ENCODE results near the gene ABCC9. TPM values are rescaled to one million over a fixed set of nuclear protein-coding genes. Genes with fewer than 3 reads are reported as not detected.

Gene ABCC9
- total RNA-seq, 6 donors from 2014 or later, result 9.4 to 23.4 (median 15.1) TPM

DNA sequence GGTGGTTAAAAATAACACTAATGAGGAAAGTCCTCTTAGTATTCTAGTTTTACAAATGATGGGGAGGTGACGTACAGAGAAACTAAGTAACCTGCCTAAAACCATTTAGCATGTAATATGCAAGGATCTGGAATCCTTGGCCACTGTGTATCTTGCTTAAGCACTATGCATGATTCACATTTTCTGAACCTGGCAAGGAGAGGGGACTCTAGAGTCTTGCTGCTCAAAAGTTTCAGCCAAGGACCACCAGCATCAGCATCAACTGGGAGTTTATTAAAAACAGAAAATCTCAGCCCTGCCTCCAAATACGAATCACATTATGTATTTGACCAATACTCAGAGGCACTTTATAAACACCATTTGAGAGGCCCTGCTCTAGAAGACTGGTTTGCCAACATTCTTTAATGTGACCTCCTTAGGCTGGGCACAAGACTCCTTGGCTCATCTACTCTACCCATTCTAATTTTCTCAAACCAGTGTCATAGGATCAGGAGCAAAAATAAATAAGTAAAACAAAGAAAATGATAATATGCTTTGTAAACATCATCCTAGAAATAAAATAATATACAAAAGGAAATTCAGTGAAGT is 52.9 kb downstream of the ABCC9 start:
- no peak overlapping the region for H3K4me3 ChIP-seq
- 54 to 59% methylated on average over 2 of the region's 2 CpGs for WGBS, 2 donors
- peak overlapping the region in 1 of 4 donors; percentile 19 for H3K27ac ChIP-seq
- ATAC-seq (ENCODE audit: low FRiP score in 2 of 2) (peak in 1 of 2 donors; percentile 66), DNase-seq (peak in 1 of 2 donors; percentile 27)
- H3K36me3 ChIP-seq, result no peaks in the 10 kb centered on the region
- no peaks in the 10 kb centered on the region for H3K9me3 ChIP-seq
- peaks cover 0 to 11% (median 0%) of the 10 kb centered on the region in 4 donors for H3K4me1 ChIP-seq
- no peaks in the 10 kb centered on the region for H3K27me3 ChIP-seq
- TF ChIP-seq POLR2A (IDR thresholded peaks at IDR 0.05), result no peak
- TF ChIP-seq POLR2AphosphoS5 (IDR thresholded peaks at IDR 0.05), result no peak
- TF ChIP-seq EP300 (IDR thresholded peaks at IDR 0.05), result no peak
- TF ChIP-seq, protein P1, sequence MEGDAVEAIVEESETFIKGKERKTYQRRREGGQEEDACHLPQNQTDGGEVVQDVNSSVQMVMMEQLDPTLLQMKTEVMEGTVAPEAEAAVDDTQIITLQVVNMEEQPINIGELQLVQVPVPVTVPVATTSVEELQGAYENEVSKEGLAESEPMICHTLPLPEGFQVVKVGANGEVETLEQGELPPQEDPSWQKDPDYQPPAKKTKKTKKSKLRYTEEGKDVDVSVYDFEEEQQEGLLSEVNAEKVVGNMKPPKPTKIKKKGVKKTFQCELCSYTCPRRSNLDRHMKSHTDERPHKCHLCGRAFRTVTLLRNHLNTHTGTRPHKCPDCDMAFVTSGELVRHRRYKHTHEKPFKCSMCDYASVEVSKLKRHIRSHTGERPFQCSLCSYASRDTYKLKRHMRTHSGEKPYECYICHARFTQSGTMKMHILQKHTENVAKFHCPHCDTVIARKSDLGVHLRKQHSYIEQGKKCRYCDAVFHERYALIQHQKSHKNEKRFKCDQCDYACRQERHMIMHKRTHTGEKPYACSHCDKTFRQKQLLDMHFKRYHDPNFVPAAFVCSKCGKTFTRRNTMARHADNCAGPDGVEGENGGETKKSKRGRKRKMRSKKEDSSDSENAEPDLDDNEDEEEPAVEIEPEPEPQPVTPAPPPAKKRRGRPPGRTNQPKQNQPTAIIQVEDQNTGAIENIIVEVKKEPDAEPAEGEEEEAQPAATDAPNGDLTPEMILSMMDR (IDR thresholded peaks at IDR 0.05), result no peak

DNA sequence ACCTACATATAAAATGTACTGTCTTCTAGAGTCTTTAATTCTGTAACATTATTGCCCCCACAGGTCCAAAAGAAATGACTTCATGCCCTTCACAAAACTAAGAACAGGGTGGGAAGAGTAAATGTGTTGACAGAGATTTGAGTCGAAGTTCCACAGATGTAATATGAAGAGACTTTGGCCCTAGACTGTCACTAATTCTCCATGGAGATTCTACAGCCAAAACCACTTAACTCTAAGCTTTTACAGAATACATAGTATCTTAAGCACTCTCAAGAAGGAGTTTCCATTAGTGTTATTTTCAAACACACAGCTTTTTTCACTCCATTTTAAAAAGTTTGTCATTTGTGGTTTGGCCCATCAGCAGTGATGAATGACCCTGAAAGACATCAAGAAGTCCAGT is 56.3 kb downstream of the ABCC9 start:
- no peak for DNase-seq
- no peaks in the 10 kb centered on the region for H3K9me3 ChIP-seq
- TF ChIP-seq POLR2AphosphoS5 (IDR thresholded peaks at IDR 0.05), result no peak
- TF ChIP-seq POLR2A (IDR thresholded peaks at IDR 0.05), result no peak
- no peak for TF ChIP-seq EP300 (IDR thresholded peaks at IDR 0.05)
- TF ChIP-seq, protein P1 (IDR thresholded peaks at IDR 0.05), result no peak
- H3K36me3 ChIP-seq, result no peaks in the 10 kb centered on the region
- peak in 1 of 2 donors; percentile 50 for ATAC-seq (ENCODE audit: low FRiP score in 2 of 2)
- no peaks in the 10 kb centered on the region for H3K27me3 ChIP-seq
- H3K4me3 ChIP-seq, result no peak overlapping the region
- peaks cover 0 to 10% (median 3%) of the 10 kb centered on the region in 4 donors for H3K4me1 ChIP-seq
- 65 to 68% methylated on average over 1 of the region's 1 CpG for WGBS, 2 donors
- no peak overlapping the region for H3K27ac ChIP-seq

DNA sequence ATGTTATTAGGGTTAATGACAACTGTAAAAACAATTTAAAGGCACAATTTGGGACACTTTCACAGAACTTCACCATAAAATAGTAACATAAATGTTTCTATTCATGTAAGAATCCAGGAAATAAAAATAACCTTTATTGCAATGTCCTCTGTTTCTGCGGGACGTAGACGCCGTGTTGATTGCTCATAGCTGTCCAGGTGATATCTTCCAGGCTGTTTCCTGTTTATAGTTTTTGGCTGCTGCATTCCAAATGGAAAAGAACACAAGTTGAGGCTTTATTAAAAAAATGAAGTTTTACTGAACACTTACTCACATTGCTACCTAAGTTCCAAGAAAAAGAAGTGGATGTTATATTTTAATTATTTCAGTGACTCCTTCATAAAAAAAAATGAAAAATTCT is 58.6 kb downstream of the ABCC9 start:
- no peak overlapping the region for H3K27ac ChIP-seq
- no peaks in the 10 kb centered on the region for H3K27me3 ChIP-seq
- WGBS, 2 donors, result 60 to 67% methylated on average over 4 of the region's 4 CpGs
- H3K4me3 ChIP-seq, result no peak overlapping the region
- no peaks in the 10 kb centered on the region for H3K36me3 ChIP-seq
- TF ChIP-seq, protein P1 (IDR thresholded peaks at IDR 0.05), result no peak
- TF ChIP-seq POLR2AphosphoS5 (IDR thresholded peaks at IDR 0.05) (no peak), EP300 (IDR thresholded peaks at IDR 0.05) (no peak), POLR2A (IDR thresholded peaks at IDR 0.05) (no peak)
- no peak for DNase-seq
- H3K9me3 ChIP-seq, result no peaks in the 10 kb centered on the region
- no peak for ATAC-seq (ENCODE audit: low FRiP score in 2 of 2)
- peaks cover 0 to 8% (median 3%) of the 10 kb centered on the region in 4 donors for H3K4me1 ChIP-seq

DNA sequence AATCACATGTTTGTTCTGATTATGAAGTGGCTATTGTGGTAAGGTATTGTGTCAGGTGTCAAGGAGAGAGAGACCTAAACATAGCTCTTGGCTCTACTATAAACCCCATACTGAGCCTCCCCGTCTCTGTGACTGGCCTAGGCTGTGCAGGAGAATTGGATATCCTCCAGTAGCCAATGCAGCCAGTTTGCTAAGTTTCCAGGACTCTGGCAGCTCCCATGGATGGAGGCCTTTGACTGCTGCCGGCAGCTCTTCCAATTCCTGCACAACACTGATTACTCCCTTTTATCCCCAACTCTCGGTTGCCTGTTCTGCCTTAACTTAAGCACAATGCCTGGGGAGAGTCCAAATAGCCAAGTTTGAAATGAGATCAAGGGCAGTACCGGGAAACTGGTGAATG is 59.3 kb downstream of the ABCC9 start:
- no peak overlapping the region for H3K4me3 ChIP-seq
- 47 to 66% methylated on average over 3 to 4 of the region's 4 CpGs for WGBS, 2 donors
- H3K27me3 ChIP-seq, result no peaks in the 10 kb centered on the region
- TF ChIP-seq POLR2AphosphoS5 (IDR thresholded peaks at IDR 0.05) (no peak), POLR2A (IDR thresholded peaks at IDR 0.05) (no peak), EP300 (IDR thresholded peaks at IDR 0.05) (no peak)
- TF ChIP-seq, protein P1 (IDR thresholded peaks at IDR 0.05), result no peak
- DNase-seq (peak in 1 of 2 donors; percentile 24), ATAC-seq (ENCODE audit: low FRiP score in 2 of 2) (peak in 1 of 2 donors; percentile 25)
- H3K27ac ChIP-seq, result no peak overlapping the region
- peaks cover 0 to 8% (median 3%) of the 10 kb centered on the region in 4 donors for H3K4me1 ChIP-seq
- H3K36me3 ChIP-seq, result no peaks in the 10 kb centered on the region
- H3K9me3 ChIP-seq, result no peaks in the 10 kb centered on the region

DNA sequence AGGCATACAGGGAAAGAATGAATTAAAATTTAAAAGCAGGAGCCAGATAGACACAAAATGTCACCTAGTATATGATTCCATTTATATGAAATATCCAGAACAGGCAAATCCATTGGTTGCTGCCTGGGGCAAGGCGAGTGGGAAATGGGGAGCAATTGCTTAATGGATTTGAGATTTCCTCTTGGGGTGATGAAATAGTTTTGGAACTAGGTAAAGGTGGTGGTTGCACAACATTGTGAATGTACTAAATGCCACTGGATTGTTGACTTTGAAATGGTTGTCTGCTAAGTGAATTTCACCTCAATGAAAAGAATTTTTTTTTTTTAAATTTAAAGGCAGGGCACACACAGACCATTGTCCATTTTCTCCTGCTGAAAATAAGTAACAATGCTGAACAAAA is 61.9 kb downstream of the ABCC9 start:
- Histone ChIP-seq H3K4me1 (peaks cover 0 to 8% (median 3%) of the 10 kb centered on the region in 4 donors), H3K27me3 (no peaks in the 10 kb centered on the region), H3K9me3 (no peaks in the 10 kb centered on the region), H3K27ac (peak overlapping the region in 1 of 4 donors; percentile 53), H3K36me3 (no peaks in the 10 kb centered on the region), H3K4me3 (no peak overlapping the region)
- ATAC-seq (ENCODE audit: low FRiP score in 2 of 2) (no peak), DNase-seq (peak in 1 of 2 donors; percentile 24)
- TF ChIP-seq EP300 (IDR thresholded peaks at IDR 0.05), result peak in 1 of 4 donors; percentile 37
- TF ChIP-seq, protein P1 (IDR thresholded peaks at IDR 0.05), result no peak
- TF ChIP-seq POLR2AphosphoS5 (IDR thresholded peaks at IDR 0.05), result no peak
- no peak for TF ChIP-seq POLR2A (IDR thresholded peaks at IDR 0.05)
- 41 to 46% methylated on average over 1 of the region's 1 CpG for WGBS, 2 donors
